Measurements from ENCODE around the gene LCN15. TPM values are rescaled to one million over a fixed set of nuclear protein-coding genes. Genes with fewer than 3 reads are reported as not detected.
"Not testable (repeated sequence)": the region's sequence is repeated elsewhere in the genome, so short reads cannot be mapped to it uniquely, and the experiment has no call there.

Gene LCN15
- total and polyA plus RNA-seq, 7 experiments from 2014 or later = not detected

DNA sequence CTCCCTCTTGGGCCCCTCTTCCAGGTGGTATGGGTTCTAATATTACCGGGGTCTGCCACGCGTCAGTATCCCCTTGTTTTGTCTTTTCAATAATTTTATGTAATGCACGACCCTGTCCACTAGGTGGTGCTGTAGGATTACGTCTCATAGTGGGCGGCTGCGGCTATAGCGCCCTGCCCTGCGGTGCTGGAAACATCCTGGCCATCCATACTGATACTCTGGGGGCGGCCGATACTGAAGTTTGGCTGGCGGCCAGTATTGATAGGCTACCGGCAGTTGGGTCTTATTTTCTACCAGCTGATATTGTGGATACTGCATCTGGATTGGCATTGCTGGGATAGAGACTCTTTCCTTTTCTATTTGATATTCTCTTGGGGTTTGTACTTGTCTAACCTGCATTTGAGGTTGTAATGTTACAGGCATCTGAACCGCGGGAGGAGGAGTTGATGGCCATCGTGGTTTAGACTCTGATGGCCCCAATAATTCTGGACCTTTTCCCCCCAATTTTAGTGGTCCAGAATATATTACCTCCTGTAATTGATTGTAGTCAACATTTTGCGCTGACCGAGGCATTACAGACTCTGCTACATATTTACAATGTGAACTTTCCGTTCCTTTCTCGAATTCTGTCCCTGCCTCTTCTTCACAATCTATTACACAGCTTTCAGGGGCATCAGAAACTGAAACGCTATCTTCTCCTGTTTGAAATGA lies 23.5 kb upstream of the LCN15 start:
- no peak overlapping the region for H3K4me3 ChIP-seq (ENCODE audit: low read length)
- CTCF ChIA-PET = interaction anchor here (0.6 to 6.3 kb wide), 9 partner anchors 10 to 272 kb away, joined by 3 to 49 read pairs (median 4); partner anchors contain the start of gene CLIC3
- POLR2A ChIA-PET = interaction anchor here (0.9 kb wide), 1 partner anchor 247 kb away, joined by 3 read pairs; no protein-coding TSS in a partner anchor
- Mint-ChIP-seq H3K27ac (peak overlapping the region in 1 of 9 donors; percentile 62), H3K9me3 (peaks cover 0 to 1% (median 0%) of the 10 kb centered on the region in 11 donors), H3K4me1 (peaks cover 9 to 29% (median 20%) of the 10 kb centered on the region in 7 donors), H3K4me3 (peak overlapping the region in 2 of 10 donors; percentile 18 to 50), H3K36me3 (peaks cover 0 to 2% (median 0%) of the 10 kb centered on the region in 5 donors), H3K27me3 (peaks cover 0 to 29% (median 0%) of the 10 kb centered on the region in 5 donors)
- no peaks in the 10 kb centered on the region for H3K9me3 ChIP-seq (ENCODE audit: control insufficient read depth in 2 of 3, low read length in 3 of 3)
- peaks cover 0 to 6% (median 2%) of the 10 kb centered on the region in 3 experiments for H3K36me3 ChIP-seq (ENCODE audit: control insufficient read depth in 2 of 3, insufficient read depth in 3 of 3, low read length in 3 of 3)
- H3K4me1 ChIP-seq (ENCODE audit: control insufficient read depth in 2 of 2, insufficient read depth in 2 of 2, low read length in 2 of 2) = peaks cover 18% of the 10 kb centered on the region in 2 donors
- ATAC-seq (no peak), DNase-seq (peak; percentile 46 to 84 (median 71))
- H3K27ac ChIP-seq (ENCODE audit: low read depth, low read length) = no peak overlapping the region
- H3K27me3 ChIP-seq (ENCODE audit: control insufficient read depth in 2 of 2, insufficient read depth in 2 of 2, low read length in 2 of 2) = no peaks in the 10 kb centered on the region
- intact Hi-C loops (cut with micrococcal nuclease) = loop anchor here (1.0 to 10.0 kb wide), 5 partner anchors 54 to 277 kb away; partner anchors contain the start of gene AJM1 (in 1 of the 2)

GRCh38 chr9:136786983-136787382 lies 22.7 kb upstream of the LCN15 start:
- H3K9me3 ChIP-seq (ENCODE audit: control insufficient read depth in 2 of 3, low read length in 3 of 3); H3K27ac Mint-ChIP-seq; H3K36me3 Mint-ChIP-seq; H3K4me3 ChIP-seq (ENCODE audit: low read length); POLR2A ChIA-PET; H3K9me3 Mint-ChIP-seq; H3K36me3 ChIP-seq (ENCODE audit: control insufficient read depth in 2 of 3, insufficient read depth in 3 of 3, low read length in 3 of 3); DNase-seq; H3K4me3 Mint-ChIP-seq; ATAC-seq; H3K27ac ChIP-seq (ENCODE audit: low read depth, low read length); H3K27me3 ChIP-seq (ENCODE audit: control insufficient read depth in 2 of 2, insufficient read depth in 2 of 2, low read length in 2 of 2): not testable (repeated sequence)
- Mint-ChIP-seq H3K4me1 (peaks cover 7 to 24% (median 14%) of the 10 kb centered on the region in 7 donors), H3K27me3 (peaks cover 0 to 34% (median 0%) of the 10 kb centered on the region in 5 donors)
- intact Hi-C loops (cut with micrococcal nuclease) = loop anchor here (1.0 to 10.0 kb wide), 5 partner anchors 55 to 278 kb away; partner anchors contain the start of gene AJM1 (in 1 of the 2)
- CTCF ChIA-PET = interaction anchor here (0.6 to 6.3 kb wide), 7 partner anchors 9 to 335 kb away, joined by 3 to 49 read pairs (median 3); no protein-coding TSS in a partner anchor
- H3K4me1 ChIP-seq (ENCODE audit: control insufficient read depth in 2 of 2, insufficient read depth in 2 of 2, low read length in 2 of 2) = peaks cover 10 to 12% of the 10 kb centered on the region in 2 donors

DNA sequence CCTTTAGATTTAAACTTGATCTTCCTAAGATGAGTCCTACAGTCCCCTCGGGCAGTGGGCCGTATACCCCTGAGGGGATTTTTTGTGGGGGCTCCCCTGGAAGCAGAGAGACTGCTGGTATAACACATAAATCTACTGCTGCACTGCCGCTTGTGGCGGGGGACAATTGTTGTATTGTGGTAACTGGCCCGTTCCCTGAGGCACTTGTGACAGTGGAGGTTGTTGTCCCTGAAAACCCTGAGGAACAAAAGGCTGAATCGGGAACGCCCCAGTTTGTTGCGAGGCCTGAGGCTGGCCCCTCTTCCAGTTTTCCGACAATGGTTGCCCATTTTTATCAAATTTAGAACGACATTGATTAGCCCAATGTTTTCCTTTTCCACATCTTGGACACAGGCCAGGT lies 22.1 kb upstream of the LCN15 start:
- no peak overlapping the region for H3K27ac ChIP-seq (ENCODE audit: low read depth, low read length)
- no peak for ATAC-seq
- intact Hi-C loops (cut with micrococcal nuclease) = loop anchor here in 1 of 2 donors (5.0 to 10.0 kb wide), 2 partner anchors 59 to 278 kb away; no protein-coding TSS in a partner anchor
- H3K9me3 Mint-ChIP-seq = peaks cover 0 to 1% (median 0%) of the 10 kb centered on the region in 11 donors
- H3K4me3 ChIP-seq (ENCODE audit: low read length) = no peak overlapping the region
- H3K36me3 ChIP-seq (ENCODE audit: control insufficient read depth in 2 of 3, insufficient read depth in 3 of 3, low read length in 3 of 3) = no peaks in the 10 kb centered on the region
- H3K4me3 Mint-ChIP-seq = no peak overlapping the region
- H3K27me3 ChIP-seq (ENCODE audit: control insufficient read depth in 2 of 2, insufficient read depth in 2 of 2, low read length in 2 of 2) = no peaks in the 10 kb centered on the region
- CTCF ChIA-PET = interaction anchor here (0.6 to 6.3 kb wide), 5 partner anchors 24 to 334 kb away, joined by 3 to 49 read pairs (median 3); no protein-coding TSS in a partner anchor
- no peaks in the 10 kb centered on the region for H3K36me3 Mint-ChIP-seq
- POLR2A ChIA-PET = interaction anchor here (0.6 kb wide), 1 partner anchor 59 kb away, joined by 3 read pairs; no protein-coding TSS in a partner anchor
- no peak for DNase-seq
- peaks cover 6 to 8% of the 10 kb centered on the region in 2 donors for H3K4me1 ChIP-seq (ENCODE audit: control insufficient read depth in 2 of 2, insufficient read depth in 2 of 2, low read length in 2 of 2)
- peaks cover 5 to 23% (median 12%) of the 10 kb centered on the region in 7 donors for H3K4me1 Mint-ChIP-seq
- no peak overlapping the region for H3K27ac Mint-ChIP-seq
- H3K9me3 ChIP-seq (ENCODE audit: control insufficient read depth in 2 of 3, low read length in 3 of 3) = no peaks in the 10 kb centered on the region
- peaks cover 0 to 37% (median 0%) of the 10 kb centered on the region in 5 donors for H3K27me3 Mint-ChIP-seq

- not testable (repeated sequence) for H3K36me3 Mint-ChIP-seq; ATAC-seq; H3K9me3 ChIP-seq (ENCODE audit: control insufficient read depth in 2 of 3, low read length in 3 of 3); H3K27ac ChIP-seq (ENCODE audit: low read depth, low read length); H3K4me3 ChIP-seq (ENCODE audit: low read length); H3K27me3 ChIP-seq (ENCODE audit: control insufficient read depth in 2 of 2, insufficient read depth in 2 of 2, low read length in 2 of 2); DNase-seq; H3K9me3 Mint-ChIP-seq; H3K27ac Mint-ChIP-seq; H3K36me3 ChIP-seq (ENCODE audit: control insufficient read depth in 2 of 3, insufficient read depth in 3 of 3, low read length in 3 of 3); H3K4me1 ChIP-seq (ENCODE audit: control insufficient read depth in 2 of 2, insufficient read depth in 2 of 2, low read length in 2 of 2); H3K4me3 Mint-ChIP-seq
- Mint-ChIP-seq H3K4me1 (peaks cover 5 to 23% (median 12%) of the 10 kb centered on the region in 7 donors), H3K27me3 (peaks cover 0 to 41% (median 0%) of the 10 kb centered on the region in 5 donors)
- CTCF ChIA-PET = interaction anchor here (0.6 to 6.3 kb wide), 4 partner anchors 25 to 454 kb away, joined by 3 to 49 read pairs (median 5); no protein-coding TSS in a partner anchor
- intact Hi-C loops (cut with micrococcal nuclease) = loop anchor here (2.0 to 10.0 kb wide), 3 partner anchors 15 to 279 kb away; no protein-coding TSS in a partner anchor
- POLR2A ChIA-PET = interaction anchor here (0.6 kb wide), 1 partner anchor 58 kb away, joined by 3 read pairs; no protein-coding TSS in a partner anchor
These were observed 21.4 kb upstream of the LCN15 start for GRCh38 chr9:136785565-136786355.

GRCh38 chr9:136784997-136785361 lies 20.7 kb upstream of the LCN15 start:
- Mint-ChIP-seq H3K4me1 (peaks cover 5 to 18% (median 8%) of the 10 kb centered on the region in 7 donors), H3K9me3 (peaks cover 0 to 3% (median 0%) of the 10 kb centered on the region in 11 donors), H3K27ac (peak overlapping the region in 1 of 9 donors; percentile 7), H3K27me3 (peaks cover 0 to 46% (median 0%) of the 10 kb centered on the region in 5 donors), H3K4me3 (no peak overlapping the region), H3K36me3 (no peaks in the 10 kb centered on the region)
- Histone ChIP-seq H3K36me3 (ENCODE audit: control insufficient read depth in 2 of 3, insufficient read depth in 3 of 3, low read length in 3 of 3) (no peaks in the 10 kb centered on the region), H3K27ac (ENCODE audit: low read depth, low read length) (no peak overlapping the region), H3K4me3 (ENCODE audit: low read length) (no peak overlapping the region), H3K27me3 (ENCODE audit: control insufficient read depth in 2 of 2, insufficient read depth in 2 of 2, low read length in 2 of 2) (no peaks in the 10 kb centered on the region), H3K4me1 (ENCODE audit: control insufficient read depth in 2 of 2, insufficient read depth in 2 of 2, low read length in 2 of 2) (peaks cover 0 to under 1% of the 10 kb centered on the region in 2 donors), H3K9me3 (ENCODE audit: control insufficient read depth in 2 of 3, low read length in 3 of 3) (no peaks in the 10 kb centered on the region)
- ChIA-PET CTCF (interaction anchor here (0.6 to 6.3 kb wide), 2 partner anchors 250 to 455 kb away, joined by 6 to 49 read pairs; no protein-coding TSS in a partner anchor), POLR2A (no interaction called here)
- DNase-seq = no peak
- ATAC-seq = peak; percentile 63
- intact Hi-C loops (cut with micrococcal nuclease) = loop anchor here (1.0 to 10.0 kb wide), 4 partner anchors 14 to 300 kb away; no protein-coding TSS in a partner anchor
